ENCODE measurements around the gene RBM10. TPM values are rescaled to one million over a fixed set of nuclear protein-coding genes. Genes with fewer than 3 reads are reported as not detected.

The RBM10 gene
- total and polyA plus RNA-seq, 9 donors: 12.0 to 53.0 (median 36.7) TPM

DNA sequence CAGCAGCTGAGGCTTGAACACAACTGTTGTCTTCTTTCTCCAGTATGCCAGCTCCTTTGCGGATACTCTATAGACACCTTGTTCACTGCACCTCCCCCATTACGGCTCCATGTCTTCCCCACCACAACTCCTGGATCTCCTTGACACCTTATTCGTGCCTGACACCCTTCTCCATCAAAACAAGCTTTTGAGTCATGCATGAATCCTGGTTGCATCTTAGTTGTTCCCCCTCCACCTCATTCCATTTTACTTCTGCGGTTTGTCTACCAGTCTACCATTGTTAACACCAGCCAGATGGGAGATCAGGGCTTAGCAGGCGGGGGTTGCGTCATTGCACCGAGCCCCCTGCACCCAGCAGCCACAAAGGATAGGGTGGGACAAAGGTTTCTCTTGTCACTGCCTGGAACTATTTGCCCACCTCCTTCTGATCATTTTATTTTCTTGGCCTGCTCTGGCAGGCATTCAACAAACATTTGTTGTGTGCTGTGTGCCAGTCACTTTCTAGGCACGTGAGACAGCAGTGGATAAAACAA, 71.4 kb downstream of the RBM10 start:
- H3K27me3 ChIP-seq: no peaks in the 10 kb centered on the region
- peaks cover 14% of the 10 kb centered on the region for H3K4me1 ChIP-seq (ENCODE audit: insufficient read depth)
- peak in 1 of 5 donors; percentile 31 for DNase-seq
- intact Hi-C loops (cut with DNase I): no loop called here
- H3K9me3 ChIP-seq: no peaks in the 10 kb centered on the region
- H3K36me3 ChIP-seq: no peaks in the 10 kb centered on the region
- TF ChIP-seq EP300 (IDR thresholded peaks at IDR 0.05) (no peak), POLR2A (IDR thresholded peaks at IDR 0.05) (no peak)
- TF ChIP-seq, protein P1, sequence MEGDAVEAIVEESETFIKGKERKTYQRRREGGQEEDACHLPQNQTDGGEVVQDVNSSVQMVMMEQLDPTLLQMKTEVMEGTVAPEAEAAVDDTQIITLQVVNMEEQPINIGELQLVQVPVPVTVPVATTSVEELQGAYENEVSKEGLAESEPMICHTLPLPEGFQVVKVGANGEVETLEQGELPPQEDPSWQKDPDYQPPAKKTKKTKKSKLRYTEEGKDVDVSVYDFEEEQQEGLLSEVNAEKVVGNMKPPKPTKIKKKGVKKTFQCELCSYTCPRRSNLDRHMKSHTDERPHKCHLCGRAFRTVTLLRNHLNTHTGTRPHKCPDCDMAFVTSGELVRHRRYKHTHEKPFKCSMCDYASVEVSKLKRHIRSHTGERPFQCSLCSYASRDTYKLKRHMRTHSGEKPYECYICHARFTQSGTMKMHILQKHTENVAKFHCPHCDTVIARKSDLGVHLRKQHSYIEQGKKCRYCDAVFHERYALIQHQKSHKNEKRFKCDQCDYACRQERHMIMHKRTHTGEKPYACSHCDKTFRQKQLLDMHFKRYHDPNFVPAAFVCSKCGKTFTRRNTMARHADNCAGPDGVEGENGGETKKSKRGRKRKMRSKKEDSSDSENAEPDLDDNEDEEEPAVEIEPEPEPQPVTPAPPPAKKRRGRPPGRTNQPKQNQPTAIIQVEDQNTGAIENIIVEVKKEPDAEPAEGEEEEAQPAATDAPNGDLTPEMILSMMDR (IDR thresholded peaks at IDR 0.05): no peak
- H3K4me3 ChIP-seq: no peak overlapping the region
- WGBS, 3 donors: 79 to 86% (median 84%) methylated on average over 8 of the region's 8 CpGs
- H3K27ac ChIP-seq: no peak overlapping the region

DNA sequence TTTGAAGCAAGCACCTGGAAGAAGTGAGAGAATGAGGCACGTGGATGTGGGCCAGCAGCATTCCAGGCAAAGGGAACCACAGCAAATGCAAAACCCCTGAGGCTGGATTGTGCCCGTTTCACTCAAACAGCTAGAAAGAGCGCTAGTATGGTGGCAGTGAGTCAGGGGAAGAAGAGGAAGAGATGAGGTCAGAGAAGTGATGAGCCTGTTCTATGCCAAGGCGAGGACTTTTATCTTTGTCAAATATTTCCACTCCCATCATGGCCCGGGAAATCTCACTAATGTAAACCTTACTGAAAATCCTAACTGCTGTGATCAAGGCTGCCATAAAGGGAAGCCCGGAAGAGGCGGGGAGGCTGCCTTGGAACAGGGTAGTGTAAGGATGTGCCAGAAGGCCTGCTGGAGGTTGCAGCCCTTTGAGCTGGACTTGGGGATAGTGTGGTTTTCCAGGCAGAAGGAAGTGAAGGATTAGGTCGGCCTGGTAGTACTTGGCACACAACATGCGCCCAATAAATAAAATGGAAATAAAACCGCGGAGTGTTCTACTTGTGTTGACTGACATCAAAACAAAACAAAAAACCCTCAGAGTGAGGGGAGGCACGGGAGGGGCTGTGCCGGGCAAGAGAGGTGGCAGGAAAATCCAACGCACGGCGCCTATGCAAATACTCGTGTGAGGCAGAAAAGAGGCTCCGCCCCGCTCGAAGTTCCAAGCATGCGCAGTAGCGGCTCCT, 72.3 kb downstream of the RBM10 start:
- H3K36me3 ChIP-seq: no peaks in the 10 kb centered on the region
- no peaks in the 10 kb centered on the region for H3K27me3 ChIP-seq
- intact Hi-C loops (cut with DNase I): no loop called here
- TF ChIP-seq, protein P1 (IDR thresholded peaks at IDR 0.05): no peak
- TF ChIP-seq EP300 (IDR thresholded peaks at IDR 0.05) (no peak), POLR2A (IDR thresholded peaks at IDR 0.05) (no peak)
- H3K27ac ChIP-seq: peak overlapping the region; percentile 59 to 93
- no peaks in the 10 kb centered on the region for H3K9me3 ChIP-seq
- WGBS, 3 donors: 12 to 15% (median 14%) methylated on average over 22 of the region's 22 CpGs
- peaks cover 16% of the 10 kb centered on the region for H3K4me1 ChIP-seq (ENCODE audit: insufficient read depth)
- H3K4me3 ChIP-seq: peak overlapping the region; percentile 83
- DNase-seq: peak in 3 of 5 donors; percentile 49 to 56 (median 51)

DNA sequence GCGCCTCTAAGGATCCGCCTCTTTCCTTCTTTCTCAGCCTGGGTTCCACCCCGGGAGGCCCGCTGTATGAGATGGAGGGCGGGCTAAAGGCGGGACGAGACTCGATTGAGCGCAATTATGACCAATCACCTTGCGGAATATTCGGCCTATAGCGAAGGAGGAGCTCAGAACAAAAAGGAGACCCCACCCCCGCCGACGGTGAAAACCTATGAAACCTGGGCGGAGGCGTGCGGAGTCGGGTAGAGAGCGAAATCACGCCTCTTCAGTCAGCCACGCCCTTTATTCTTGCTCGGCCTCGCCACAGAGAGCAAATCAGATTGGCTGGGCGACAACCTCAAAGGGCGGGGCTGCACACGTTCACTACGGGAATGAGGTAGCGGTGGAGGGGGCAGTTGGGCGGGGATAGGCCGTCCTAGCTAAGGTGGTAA, 72.8 kb downstream of the RBM10 start:
- Histone ChIP-seq H3K27me3 (no peaks in the 10 kb centered on the region), H3K4me3 (peak overlapping the region; percentile 83), H3K4me1 (ENCODE audit: insufficient read depth) (peaks cover 16% of the 10 kb centered on the region), H3K9me3 (no peaks in the 10 kb centered on the region), H3K27ac (peak overlapping the region; percentile 88 to 93), H3K36me3 (no peaks in the 10 kb centered on the region)
- DNase-seq: peak; percentile 96 to 99 (median 97)
- 3 to 12% (median 3%) methylated on average over 31 of the region's 31 CpGs for WGBS, 3 donors
- intact Hi-C loops (cut with DNase I): no loop called here
- TF ChIP-seq EP300 (IDR thresholded peaks at IDR 0.05): no peak
- TF ChIP-seq POLR2A (IDR thresholded peaks at IDR 0.05): peak; percentile 51
- TF ChIP-seq, protein P1 (IDR thresholded peaks at IDR 0.05): no peak

DNA sequence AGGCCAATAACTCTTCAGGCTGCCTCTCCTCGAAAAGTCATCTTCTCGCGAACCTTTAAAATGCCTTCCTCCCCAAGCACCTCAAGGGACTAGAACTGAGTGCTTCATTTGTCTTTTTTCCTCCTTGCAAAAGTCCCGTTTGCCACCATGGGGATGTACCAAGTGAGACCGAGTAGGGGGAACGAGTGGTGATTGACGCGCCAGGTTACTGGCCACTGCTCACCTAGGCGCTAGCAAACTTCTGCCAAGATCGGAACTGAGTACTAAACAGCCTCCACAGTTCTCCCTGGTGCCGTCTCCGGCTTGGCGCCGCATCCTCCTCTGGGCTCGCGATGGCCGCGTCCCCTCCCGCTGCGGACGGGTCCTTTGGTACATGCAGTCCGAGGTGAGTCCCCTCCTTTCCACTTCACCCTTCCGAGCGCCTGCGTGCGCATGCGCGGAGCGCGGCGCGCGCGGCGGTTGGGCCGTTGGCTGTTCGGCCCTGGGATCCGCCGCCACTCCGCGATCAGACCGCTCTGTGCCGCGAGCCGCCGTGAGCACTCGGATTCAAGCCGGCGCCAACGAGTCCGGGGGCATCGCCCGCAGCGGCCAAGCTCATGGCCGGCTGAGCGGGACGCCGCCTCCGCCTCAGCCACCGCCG, 73.4 kb downstream of the RBM10 start, which contains the start of gene CDK16:
CDK16 (plus strand) TSS at position 402 of the 640 bp plus-strand sequence. CDS start 4,877 bp downstream, outside the sequence.
- H3K4me3 ChIP-seq: peak within 1 kb of the TSS; percentile 83
- TF ChIP-seq POLR2A (IDR thresholded peaks at IDR 0.05): peak; percentile 84
- TF ChIP-seq, protein P1 (IDR thresholded peaks at IDR 0.05): no peak
- intact Hi-C loops (cut with DNase I): no loop called here
- DNase-seq: peak; percentile 81 to 89 (median 85)
- H3K9me3 ChIP-seq: no peaks in the 10 kb centered on the region
- no peaks in the 10 kb centered on the region for H3K27me3 ChIP-seq
- peaks cover 16% of the 10 kb centered on the region for H3K4me1 ChIP-seq (ENCODE audit: insufficient read depth)
- no peaks in the 10 kb centered on the region for H3K36me3 ChIP-seq
- H3K27ac ChIP-seq: peak within 1 kb of the TSS; percentile 88 to 93
- 4% methylated on average over 52 to 61 of the region's 61 CpGs for WGBS, 3 donors
